PFSK-1 (cell line): Measurements from ENCODE around the gene ZNF831. TPM values are rescaled to one million over a fixed set of nuclear protein-coding genes. Genes with fewer than 3 reads are reported as not detected.

Experiments used
- FOXP2 ChIP-seq: optimal IDR thresholded peaks from 2 replicates; pipeline ENCODE3; 2011; ENCODE audit warnings: borderline replicate concordance, control low read depth, inconsistent platforms; ENCODE audit not compliant: insufficient read depth; ENCODE audit errors: extremely low read length, extremely low read depth
- POLR2AphosphoS5 ChIP-seq: IDR thresholded peaks from 2 replicates; pipeline ENCODE4 v1.6.1; 2012; ENCODE audit warnings: low read depth, mild to moderate bottlenecking, control low read depth, low read length, moderate library complexity
- SIN3A ChIP-seq: IDR thresholded peaks from 2 replicates; pipeline ENCODE4 v1.6.1; 2012; ENCODE audit warnings: mild to moderate bottlenecking, low read length, moderate library complexity, borderline replicate concordance; ENCODE audit not compliant: insufficient read depth
- TAF1 ChIP-seq: IDR thresholded peaks from 2 replicates; pipeline ENCODE4 v1.6.1; 2012; ENCODE audit warnings: low read length, control low read depth, borderline replicate concordance; ENCODE audit not compliant: insufficient read depth
- polyA plus RNA-seq: library from polyadenylated mRNA; unstranded; fragments of >200 nt; gene quantifications from one replicate; pipeline ENCODE4 v1.2.1, GENCODE V29; 2012; ENCODE audit warnings: low read depth, missing spikeins; ENCODE audit not compliant: insufficient read length
- TF ChIP-seq, protein P1 (sequence below), 2 experiments: IDR thresholded peaks; 2 replicates each; pipeline versions ENCODE4 v1.6.1 to v1.8.0; 2011 to 2012; ENCODE audit warnings: low read depth in 2 of 2, low read length in 2 of 2, control low read depth in 1 of 2, inconsistent platforms in 1 of 2, mild to moderate bottlenecking in 1 of 2, moderate library complexity in 1 of 2; ENCODE audit not compliant: insufficient read depth in 1 of 2

ZNF831 gene
- not detected for polyA plus RNA-seq

DNA sequence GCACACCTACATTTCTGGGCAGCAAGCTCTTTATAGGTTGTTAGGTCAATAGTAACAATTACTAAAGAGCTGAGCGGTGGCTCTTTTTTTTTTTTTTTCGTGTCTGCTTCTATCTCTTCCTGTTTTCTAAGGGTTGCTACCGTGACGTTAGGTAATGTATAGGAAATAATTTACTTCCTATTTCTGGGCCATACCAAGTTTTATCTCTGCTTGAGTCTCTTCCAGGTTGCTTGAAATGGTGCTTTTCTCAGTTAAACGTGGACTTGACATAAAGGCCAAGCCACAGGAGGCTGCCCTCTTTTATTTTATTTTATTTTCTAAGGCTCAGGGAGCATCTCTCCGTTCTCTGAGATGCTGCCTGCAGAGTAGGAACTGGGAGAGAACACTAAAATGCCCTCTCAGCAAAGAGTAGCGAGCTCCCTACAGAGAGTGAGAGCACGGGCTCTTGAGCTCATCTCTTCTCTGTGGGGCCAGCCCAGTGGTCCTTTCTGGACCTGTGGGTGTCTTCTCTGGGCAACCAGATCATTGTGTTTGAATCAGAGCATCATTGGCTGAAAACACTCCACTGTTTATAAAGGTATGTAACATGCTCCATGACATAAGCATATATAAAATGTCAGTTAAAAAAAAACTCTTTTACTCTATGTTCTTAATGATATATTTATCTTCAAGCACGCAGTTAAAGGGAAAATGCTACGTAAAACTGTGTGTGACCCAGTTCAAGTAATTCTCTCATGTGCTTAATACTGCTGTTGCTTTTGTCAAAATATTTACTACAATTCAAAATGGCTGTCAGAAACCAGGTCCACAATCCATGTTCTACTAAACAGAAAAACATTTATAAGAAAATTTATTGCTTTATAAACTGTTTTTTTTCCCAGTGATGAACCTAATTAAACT lies at the start of gene ZNF831:
Gene ZNF831 (plus strand): TSS at position 191 of the 900 bp plus-strand sequence. CDS start 27,199 bp downstream, outside the sequence.
- TF ChIP-seq TAF1 (no peak), POLR2AphosphoS5 (no peak), SIN3A (no peak), FOXP2 (no peak)
- TF ChIP-seq, protein P1, sequence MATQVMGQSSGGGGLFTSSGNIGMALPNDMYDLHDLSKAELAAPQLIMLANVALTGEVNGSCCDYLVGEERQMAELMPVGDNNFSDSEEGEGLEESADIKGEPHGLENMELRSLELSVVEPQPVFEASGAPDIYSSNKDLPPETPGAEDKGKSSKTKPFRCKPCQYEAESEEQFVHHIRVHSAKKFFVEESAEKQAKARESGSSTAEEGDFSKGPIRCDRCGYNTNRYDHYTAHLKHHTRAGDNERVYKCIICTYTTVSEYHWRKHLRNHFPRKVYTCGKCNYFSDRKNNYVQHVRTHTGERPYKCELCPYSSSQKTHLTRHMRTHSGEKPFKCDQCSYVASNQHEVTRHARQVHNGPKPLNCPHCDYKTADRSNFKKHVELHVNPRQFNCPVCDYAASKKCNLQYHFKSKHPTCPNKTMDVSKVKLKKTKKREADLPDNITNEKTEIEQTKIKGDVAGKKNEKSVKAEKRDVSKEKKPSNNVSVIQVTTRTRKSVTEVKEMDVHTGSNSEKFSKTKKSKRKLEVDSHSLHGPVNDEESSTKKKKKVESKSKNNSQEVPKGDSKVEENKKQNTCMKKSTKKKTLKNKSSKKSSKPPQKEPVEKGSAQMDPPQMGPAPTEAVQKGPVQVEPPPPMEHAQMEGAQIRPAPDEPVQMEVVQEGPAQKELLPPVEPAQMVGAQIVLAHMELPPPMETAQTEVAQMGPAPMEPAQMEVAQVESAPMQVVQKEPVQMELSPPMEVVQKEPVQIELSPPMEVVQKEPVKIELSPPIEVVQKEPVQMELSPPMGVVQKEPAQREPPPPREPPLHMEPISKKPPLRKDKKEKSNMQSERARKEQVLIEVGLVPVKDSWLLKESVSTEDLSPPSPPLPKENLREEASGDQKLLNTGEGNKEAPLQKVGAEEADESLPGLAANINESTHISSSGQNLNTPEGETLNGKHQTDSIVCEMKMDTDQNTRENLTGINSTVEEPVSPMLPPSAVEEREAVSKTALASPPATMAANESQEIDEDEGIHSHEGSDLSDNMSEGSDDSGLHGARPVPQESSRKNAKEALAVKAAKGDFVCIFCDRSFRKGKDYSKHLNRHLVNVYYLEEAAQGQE (IDR thresholded peaks at IDR 0.05; ENCODE audit: insufficient read depth in 1 of 2, low read depth in 2 of 2, low read length in 2 of 2), result no peak

DNA sequence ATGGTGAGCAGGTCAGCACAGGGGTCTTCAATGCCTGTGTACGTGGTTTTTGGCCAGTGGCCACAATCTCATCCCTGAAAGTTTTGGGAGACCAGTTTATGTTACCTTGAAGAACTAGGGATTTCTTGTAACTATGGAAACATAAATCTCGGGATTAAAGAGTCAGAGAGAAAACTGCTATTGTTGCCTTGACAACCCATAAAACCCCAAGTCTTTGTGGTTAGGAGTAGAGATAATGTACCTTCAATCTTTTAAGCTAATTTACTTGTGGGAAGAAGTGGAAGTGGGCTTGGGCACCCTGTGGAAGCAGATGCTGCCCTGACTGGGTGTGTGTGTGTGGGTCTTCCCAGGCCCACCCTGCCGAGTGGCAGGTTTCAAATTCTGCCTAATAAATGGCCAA lies 46.1 kb upstream of the ZNF831 start:
- TF ChIP-seq POLR2AphosphoS5 (no peak), TAF1 (no peak), FOXP2 (no peak), SIN3A (no peak)
- TF ChIP-seq, protein P1 (IDR thresholded peaks at IDR 0.05; ENCODE audit: insufficient read depth in 1 of 2, low read depth in 2 of 2, low read length in 2 of 2), result no peak

DNA sequence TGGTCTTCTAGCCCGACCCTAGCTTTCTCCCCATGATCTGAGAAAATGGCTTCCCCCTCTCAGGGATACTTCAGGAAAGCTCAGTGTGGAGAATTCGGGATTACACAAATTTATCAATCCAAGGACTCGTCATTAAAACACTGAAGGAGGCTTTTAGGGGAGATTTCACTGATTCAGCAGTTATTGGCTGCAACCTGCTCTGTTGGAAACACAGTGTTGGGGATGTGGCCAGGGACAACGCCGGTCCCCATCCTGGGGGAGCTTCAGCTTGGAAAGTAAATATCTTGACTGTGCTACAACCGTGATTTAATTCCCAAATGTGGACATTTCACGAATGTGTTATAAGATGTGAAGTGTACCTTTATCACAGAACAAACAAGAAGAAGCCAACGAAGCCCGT lies 44.8 kb upstream of the ZNF831 start:
- TF ChIP-seq, protein P1 (IDR thresholded peaks at IDR 0.05; ENCODE audit: insufficient read depth in 1 of 2, low read depth in 2 of 2, low read length in 2 of 2), result no peak
- TF ChIP-seq TAF1 (no peak), FOXP2 (no peak), POLR2AphosphoS5 (no peak), SIN3A (no peak)

DNA sequence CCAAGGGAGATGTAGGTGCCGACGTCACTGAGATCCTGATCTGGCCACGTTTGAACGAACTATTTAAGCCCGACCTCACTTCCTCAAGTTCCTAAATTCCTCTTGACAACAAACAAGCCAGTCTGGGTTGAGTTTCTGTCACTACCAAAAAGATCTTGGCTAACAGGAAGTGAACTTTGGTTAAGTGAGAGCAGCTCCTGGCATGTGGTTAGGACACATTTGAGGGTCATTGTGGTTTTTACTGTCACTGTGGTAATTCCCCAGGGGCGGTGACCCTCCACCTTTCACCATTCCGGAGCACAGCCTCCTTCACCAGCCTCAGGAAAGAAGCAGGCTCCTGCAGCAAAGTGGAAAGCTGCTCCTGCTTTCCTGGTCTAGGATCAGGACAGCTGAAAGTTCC lies 43.1 kb upstream of the ZNF831 start:
- TF ChIP-seq FOXP2 (no peak), SIN3A (no peak), TAF1 (no peak), POLR2AphosphoS5 (no peak)
- TF ChIP-seq, protein P1 (IDR thresholded peaks at IDR 0.05; ENCODE audit: insufficient read depth in 1 of 2, low read depth in 2 of 2, low read length in 2 of 2), result no peak
